ENCODE results near the gene GALNT15.

GRCh38 chr3:16199769-16200168 is 25.3 kb downstream of the GALNT15 start:
- TF ChIP-seq CTCF (IDR thresholded peaks at IDR 0.05; ENCODE audit: borderline replicate concordance, extremely low read depth, low read length, poor library complexity, severe bottlenecking) (no peak), EZH2 (IDR thresholded peaks at IDR 0.05; ENCODE audit: borderline replicate concordance, low read depth, low read length, severe bottlenecking) (no peak)
